ENCODE measurements around the gene NYNRIN.
A peak's percentile ranks its signal among the peaks of the same experiment; 100 is the strongest.
"Not testable (repeated sequence)": the region's sequence is repeated elsewhere in the genome, so short reads cannot be mapped to it uniquely, and the experiment has no call there.

NYNRIN gene

DNA sequence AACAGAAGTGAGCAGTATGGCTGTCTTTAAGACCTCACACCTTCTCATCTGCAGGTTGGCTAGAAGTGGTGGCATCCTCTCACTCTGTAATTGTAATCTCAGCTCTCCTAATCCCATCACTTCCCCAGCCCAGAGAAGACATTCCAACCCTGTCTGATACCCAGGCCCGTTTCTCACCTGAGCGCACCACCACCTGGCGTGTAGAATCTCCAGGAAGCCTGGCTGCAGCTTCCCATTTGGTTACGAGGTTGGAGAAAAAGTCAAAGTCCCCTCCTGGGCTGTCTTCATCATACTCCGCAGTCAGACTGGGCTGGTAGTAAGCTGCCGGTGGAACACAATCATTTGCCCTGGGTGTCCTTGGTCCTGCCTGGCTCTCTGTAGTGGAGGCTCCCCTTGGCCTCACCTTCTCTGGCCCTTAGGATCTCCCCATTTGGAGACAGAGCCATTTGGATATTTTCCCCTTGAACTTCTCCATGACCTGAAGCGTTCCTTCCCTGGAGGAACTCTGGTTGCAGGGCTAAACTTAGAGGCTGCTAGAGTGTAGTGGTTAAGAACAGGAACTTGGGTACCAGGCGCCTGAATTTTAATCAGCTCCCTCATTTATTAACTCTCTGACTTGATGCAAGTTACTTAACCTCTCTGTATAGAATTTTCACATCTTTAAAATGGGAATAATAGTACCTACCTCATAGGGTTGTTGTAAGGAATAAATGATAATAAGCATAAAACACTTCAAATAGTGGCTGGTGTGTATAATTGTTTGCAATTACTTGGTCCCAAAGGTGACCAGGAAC, 42.0 kb downstream of the NYNRIN start:
- in situ Hi-C loops (cut with MboI; ENCODE audit: low sequenced_read_pairs, unreplicated experiment) = no loop called here
- TF ChIP-seq, protein P1, sequence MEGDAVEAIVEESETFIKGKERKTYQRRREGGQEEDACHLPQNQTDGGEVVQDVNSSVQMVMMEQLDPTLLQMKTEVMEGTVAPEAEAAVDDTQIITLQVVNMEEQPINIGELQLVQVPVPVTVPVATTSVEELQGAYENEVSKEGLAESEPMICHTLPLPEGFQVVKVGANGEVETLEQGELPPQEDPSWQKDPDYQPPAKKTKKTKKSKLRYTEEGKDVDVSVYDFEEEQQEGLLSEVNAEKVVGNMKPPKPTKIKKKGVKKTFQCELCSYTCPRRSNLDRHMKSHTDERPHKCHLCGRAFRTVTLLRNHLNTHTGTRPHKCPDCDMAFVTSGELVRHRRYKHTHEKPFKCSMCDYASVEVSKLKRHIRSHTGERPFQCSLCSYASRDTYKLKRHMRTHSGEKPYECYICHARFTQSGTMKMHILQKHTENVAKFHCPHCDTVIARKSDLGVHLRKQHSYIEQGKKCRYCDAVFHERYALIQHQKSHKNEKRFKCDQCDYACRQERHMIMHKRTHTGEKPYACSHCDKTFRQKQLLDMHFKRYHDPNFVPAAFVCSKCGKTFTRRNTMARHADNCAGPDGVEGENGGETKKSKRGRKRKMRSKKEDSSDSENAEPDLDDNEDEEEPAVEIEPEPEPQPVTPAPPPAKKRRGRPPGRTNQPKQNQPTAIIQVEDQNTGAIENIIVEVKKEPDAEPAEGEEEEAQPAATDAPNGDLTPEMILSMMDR (IDR thresholded peaks at IDR 0.05; ENCODE audit: borderline replicate concordance, control extremely low read depth, extremely low read depth, insufficient read depth, missing control alignments) = no peak
- DNase-seq (ENCODE audit: low spot score) = peak; percentile 11

DNA sequence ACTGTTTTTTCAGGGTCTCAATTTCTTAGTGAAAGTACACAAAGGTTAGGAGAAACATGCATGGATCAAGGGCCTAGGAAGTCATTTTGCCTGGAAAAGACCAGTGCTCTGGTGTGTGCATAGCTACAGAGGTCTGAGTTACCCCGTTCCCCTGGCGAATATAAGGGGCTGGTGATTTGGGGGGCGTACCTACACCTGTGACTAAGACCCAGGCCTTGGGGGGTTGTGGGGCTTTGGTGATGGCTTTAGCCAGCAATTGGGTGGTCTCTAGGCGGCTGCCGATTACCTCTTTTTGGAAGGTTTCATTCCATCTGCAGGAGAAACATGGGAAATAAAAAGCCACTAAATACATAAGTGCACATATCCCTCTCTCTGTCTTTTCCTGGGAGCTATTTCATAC, 42.7 kb downstream of the NYNRIN start:
- TF ChIP-seq, protein P1 (IDR thresholded peaks at IDR 0.05; ENCODE audit: borderline replicate concordance, control extremely low read depth, extremely low read depth, insufficient read depth, missing control alignments) = no peak
- peak; percentile 12 for DNase-seq (ENCODE audit: low spot score)
- in situ Hi-C loops (cut with MboI; ENCODE audit: low sequenced_read_pairs, unreplicated experiment) = no loop called here

DNA sequence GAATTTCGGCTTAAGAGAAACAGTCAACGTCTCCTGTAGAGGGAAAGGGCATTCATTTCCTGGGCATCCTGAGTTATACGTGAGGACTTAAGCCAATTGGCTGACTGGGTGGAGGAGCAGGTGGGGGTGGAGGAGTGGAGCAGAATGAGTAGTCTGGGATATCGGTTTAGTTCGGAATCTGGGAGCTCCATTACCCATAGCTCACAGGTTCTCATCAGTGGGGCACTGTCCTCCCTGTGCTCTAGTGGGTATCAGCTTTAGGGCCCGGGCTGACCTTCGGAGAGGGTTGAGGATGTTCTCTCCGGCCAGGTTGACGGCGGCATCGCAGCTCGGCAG, 43.1 kb downstream of the NYNRIN start:
- TF ChIP-seq, protein P1 (IDR thresholded peaks at IDR 0.05; ENCODE audit: borderline replicate concordance, control extremely low read depth, extremely low read depth, insufficient read depth, missing control alignments) = no peak
- DNase-seq (ENCODE audit: low spot score) = no peak
- in situ Hi-C loops (cut with MboI; ENCODE audit: low sequenced_read_pairs, unreplicated experiment) = no loop called here

DNA sequence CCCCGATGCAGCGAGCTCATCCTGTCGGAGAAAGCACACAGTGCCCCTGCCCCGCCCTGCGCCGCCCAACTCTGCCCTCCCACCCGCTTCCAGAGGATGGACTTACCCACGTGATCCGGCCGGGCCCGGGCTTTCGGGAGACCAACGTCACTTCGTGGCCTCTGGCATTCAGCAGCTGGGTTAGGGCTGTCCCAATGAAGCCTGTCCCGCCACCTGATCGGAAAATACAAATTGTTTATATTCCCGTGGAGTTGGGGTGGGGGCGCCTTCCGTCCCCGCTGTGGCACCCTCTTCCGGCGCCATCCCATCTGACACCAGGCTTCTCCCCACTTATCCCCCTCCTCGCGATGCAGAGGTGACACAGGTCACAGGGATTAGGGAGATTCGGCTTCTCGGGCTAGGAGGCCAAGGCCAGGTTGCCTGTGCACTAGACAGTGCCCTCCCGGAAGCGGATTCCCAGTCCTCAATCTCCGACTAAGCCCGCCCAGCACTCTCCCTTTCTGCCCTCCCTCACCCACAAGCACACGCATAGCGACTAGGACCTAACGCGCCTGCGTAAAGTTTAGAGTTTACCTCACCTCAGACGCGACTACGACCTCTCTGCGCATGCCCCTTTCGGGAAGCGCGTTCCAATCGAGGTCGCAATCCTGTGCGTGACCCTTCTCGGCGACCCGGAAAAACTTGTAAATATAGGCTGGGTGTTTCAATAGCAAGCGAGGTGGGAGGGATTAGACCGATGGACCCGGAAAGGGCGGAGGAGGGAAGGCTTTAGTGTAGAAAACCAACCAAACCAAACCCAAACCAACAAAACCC, 43.6 kb downstream of the NYNRIN start, which contains the start of gene SDR39U1:
Gene SDR39U1, minus strand, starts transcription at position 537 of the 813 bp plus-strand sequence. Its CDS starts 7 bp downstream, at position 530.
- TF ChIP-seq, protein P1 (IDR thresholded peaks at IDR 0.05; ENCODE audit: borderline replicate concordance, control extremely low read depth, extremely low read depth, insufficient read depth, missing control alignments) = no peak
- in situ Hi-C loops (cut with MboI; ENCODE audit: low sequenced_read_pairs, unreplicated experiment) = no loop called here
- DNase-seq (ENCODE audit: low spot score) = peak; percentile 95

DNA sequence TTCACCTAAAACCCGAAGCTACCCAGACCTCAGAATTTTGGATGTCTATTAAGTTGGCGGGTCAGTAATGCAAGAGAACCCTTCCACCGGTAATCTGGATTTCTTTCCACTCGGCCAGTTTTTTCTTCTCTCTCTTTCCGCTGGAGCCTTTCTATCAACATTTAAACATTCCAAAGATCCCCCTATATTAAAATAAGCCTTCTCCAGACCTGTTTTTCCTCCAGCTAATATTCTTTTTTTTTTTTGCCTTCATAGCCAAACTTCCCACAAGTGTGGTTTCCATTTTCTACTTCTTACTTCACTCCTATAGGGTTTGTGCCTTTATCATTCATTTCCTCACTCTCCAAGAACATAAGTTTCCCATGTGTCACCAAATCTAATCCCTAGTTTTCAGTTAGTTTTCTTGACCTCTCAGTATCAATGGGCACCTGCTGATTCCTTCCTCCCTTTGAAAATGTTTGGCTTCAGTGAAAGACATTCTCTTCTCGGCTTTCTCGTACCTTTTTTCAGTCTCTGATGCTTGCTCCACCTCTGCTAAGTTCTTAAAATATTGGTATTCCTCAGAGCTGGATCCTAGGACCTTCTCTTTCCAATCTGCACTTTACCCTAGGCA, 44.4 kb downstream of the NYNRIN start:
- TF ChIP-seq, protein P1 (IDR thresholded peaks at IDR 0.05; ENCODE audit: borderline replicate concordance, control extremely low read depth, extremely low read depth, insufficient read depth, missing control alignments) = no peak
- in situ Hi-C loops (cut with MboI; ENCODE audit: low sequenced_read_pairs, unreplicated experiment) = no loop called here
- DNase-seq (ENCODE audit: low spot score) = peak; percentile 16

DNA sequence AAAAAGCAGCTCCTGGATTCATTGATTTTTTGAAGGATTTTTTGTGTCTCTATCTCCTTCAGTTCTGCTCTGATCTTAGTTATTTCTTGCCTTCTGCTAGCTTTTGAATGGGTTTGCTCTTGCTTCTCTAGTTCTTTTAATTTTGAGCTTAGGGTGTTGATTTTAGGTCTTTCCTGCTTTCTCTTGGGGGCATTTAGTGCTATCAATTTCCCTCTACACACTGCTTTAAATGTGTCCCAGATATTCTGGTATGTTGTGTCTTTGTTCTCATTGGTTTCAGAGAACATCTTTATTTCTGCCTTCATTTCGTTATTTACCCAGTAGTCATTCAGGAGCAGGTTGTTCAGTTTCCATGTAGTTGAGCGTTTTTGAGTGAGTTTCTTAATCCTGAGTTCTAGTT, 52.0 kb downstream of the NYNRIN start:
- in situ Hi-C loops (cut with MboI; ENCODE audit: low sequenced_read_pairs, unreplicated experiment); DNase-seq (ENCODE audit: low spot score): not testable (repeated sequence)
